NCI-H1436 (cell line): ENCODE results near the gene CRISP1.
"Not testable (repeated sequence)": the region's sequence is repeated elsewhere in the genome, so short reads cannot be mapped to it uniquely, and the experiment has no call there.

ENCODE experiments used
- DNase-seq: peaks from one replicate; lab custom pipeline; 2025; lab: John Stamatoyannopoulos, UW

The CRISP1 gene

GRCh38 chr6:49866485-49866943 lies at the start of gene CRISP1:
Gene CRISP1, minus strand, starts transcription at chr6:49866535. Its CDS starts 9,135 bp downstream, at chr6:49857400.
- no peak for DNase-seq

GRCh38 chr6:49915035-49915434 lies 48.7 kb upstream of the CRISP1 start:
- DNase-seq = no peak

- DNase-seq = peak; percentile 88
These were observed 47.5 kb upstream of the CRISP1 start for GRCh38 chr6:49913636-49914375.

DNA sequence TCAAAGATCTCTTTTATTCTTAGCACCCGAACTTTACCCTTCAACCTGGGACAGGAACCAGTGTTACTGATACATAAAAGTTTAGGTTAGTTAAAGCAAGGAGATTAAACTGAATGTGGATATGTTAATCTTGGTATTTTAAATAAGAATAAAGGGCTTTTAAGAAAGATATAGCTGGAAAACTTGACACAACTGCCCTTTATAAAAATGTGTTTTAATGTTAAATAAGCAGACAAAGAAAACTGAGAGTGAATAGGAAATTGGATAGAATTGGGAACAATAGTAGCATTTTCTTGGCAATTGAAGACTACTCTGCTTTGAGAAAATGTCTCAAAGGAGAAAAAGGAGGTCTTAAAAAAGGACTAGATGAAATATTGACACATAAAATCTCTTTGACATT lies 45.9 kb upstream of the CRISP1 start:
- DNase-seq = no peak

DNA sequence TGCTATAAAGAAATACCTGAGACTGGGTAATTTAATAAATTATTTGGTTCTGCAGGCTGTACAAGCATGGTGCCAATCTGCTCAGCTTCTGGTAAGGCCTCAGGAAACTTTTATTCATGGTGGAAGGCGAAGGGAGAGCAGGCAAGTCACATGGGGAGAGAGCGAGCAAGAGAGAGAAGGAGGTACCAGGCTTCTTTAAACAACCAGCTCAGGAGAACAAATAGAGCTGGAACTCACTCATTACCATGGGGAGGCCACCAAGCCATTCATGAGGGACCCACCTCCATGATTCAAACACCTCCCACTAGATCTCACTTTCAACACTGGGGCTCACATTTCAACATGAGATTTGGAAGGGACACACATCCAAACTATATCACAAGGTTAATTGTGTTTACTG lies 44.9 kb upstream of the CRISP1 start:
- DNase-seq = no peak

DNA sequence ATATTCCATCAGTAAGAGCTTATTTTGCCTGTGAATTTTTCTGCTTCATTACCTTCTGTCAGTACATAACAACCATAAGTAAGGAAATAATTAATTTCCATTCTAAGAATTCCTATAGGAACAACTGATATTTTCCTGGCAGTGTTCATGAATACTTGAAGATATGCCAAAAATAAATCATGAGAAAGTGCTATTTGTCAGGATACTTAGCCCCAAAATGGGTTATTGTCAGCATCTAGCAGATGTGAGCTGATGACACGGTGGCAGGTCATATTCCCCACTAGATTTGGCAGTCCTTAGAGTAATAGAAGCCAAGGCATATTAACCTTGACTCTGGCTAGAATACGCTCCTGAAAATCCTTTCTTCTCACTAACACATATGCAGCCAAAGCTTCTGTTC lies 43.2 kb upstream of the CRISP1 start:
- DNase-seq = no peak

DNA sequence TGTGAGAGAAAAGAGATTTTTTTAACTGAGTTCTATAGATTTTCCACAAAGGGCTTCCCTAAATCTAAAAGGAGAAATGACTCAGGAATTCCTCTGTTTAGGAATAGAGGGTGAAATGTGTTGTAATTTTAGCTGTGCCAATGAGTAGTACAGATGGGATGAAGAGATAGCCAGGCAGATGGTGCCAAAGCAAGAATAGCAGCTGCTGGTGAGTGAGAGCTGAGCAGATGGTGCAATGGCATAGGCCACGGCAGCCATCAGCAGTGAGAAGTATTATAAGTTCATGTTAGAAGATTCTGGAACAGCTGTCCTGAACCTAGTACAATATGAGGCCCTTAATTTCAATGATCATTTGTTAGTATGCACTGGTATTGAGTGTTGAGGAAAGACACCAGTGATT lies 40.2 kb upstream of the CRISP1 start:
- no peak for DNase-seq

DNA sequence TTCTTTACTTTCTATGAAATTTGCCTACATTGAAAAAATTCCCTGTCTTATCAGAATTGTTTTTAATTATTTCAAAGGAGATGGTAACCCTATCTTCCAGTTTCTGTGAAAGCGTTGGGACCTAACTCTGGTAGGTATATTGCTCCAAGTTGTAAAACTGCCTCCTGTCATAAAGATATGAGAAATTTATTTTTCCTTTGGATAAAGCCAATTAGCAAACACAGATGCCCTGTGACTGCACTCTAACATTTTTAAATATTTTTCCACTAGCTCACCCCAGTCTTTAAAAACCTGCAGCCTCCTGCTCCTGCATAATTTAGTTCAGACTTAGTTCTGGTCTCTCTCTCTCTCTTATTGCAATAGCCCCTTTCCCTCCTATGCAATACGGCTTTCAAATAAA lies 39.0 kb upstream of the CRISP1 start:
- DNase-seq = no peak

GRCh38 chr6:49902856-49903255 lies 36.5 kb upstream of the CRISP1 start:
- no peak for DNase-seq

- no peak for DNase-seq
These were observed 32.7 kb upstream of the CRISP1 start for GRCh38 chr6:49898904-49899566.

DNA sequence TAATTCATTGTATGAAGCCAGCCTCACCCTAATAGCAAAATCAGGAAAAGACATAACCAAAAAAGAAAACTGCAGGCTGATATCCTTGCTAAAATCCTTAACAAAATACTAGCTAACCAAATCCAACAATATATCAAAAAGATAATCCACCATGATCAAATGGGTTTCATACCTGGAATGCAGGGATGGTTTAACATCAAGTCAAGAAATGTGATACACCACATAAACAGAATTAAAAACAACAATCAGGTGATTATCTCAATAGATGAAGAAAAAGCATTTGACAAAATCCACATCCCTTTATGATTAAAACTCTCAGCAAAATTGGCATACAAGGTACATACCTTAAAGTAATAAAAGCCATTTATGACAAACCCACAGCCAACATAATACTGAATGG lies 29.2 kb upstream of the CRISP1 start:
- DNase-seq = not testable (repeated sequence)

- DNase-seq = no peak
These were observed 25.9 kb upstream of the CRISP1 start for GRCh38 chr6:49892280-49892679.

DNA sequence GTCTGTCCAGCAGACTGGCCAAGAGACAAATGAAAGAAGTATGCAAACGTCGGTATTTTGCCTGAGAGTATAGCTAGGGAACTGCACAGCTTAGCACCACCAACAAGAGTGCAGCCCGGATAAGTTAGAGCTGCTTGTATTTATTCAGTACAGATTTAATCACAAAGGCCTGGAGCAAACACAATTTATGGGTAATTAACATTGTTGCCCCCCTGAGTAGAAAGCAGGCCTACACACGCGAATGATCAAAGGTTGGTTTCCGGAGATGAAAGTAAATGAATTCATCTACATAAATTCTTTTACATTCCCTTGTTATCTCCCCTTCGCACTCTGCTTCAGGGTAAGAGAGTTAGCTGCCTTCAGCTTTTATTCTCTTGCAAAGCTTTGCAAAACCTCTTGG lies 24.7 kb upstream of the CRISP1 start:
- no peak for DNase-seq

GRCh38 chr6:49888742-49889431 lies 22.6 kb upstream of the CRISP1 start:
- no peak for DNase-seq

DNA sequence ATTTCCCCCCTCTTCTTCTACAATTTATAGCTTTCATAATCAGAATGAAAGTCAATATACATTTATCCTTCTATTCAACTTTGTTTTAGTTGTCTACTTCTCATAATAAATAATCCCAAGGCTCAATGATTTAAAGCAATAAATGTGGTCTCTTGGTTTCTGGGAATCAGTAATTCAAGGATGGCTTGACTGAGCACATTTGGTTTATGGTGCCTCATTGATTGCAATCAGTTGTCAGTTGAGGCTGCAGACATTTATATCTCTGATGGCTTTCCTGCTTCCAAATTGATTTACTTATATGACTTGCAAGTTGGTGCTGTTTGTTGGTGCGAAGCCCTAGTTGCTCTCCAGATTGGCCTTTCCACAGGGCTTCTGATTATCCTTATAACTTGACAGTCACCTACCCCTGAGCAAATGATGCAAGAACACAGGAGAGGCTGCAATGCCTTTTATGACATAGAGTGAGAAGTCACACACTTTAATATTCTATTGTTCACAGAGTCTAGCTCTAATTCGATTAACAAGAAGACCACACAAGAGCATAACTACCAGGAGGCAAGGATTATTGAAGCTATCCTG lies 2.7 kb upstream of the CRISP1 start:
- DNase-seq = no peak

DNA sequence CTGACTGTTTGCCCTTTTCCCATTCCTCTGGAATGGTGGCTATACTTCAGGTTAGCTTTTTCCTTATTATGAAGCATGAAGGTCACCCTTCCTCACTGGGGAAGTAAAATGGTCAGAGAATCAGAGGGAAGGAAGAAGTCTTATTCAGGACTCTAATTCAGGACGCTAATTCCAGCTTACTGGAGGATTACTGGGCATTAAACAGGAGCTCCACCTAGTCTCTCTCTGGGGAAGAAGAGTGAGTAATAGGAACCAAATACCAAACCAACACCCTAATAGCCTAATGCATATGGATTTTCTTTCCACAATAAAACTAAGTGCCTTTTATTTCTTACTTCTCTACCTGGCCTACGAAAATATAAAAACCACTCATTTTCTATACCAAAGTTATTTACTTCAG lies 10.1 kb downstream of the CRISP1 start:
- no peak for DNase-seq

- DNase-seq = no peak
These were observed 11.1 kb downstream of the CRISP1 start for GRCh38 chr6:49855221-49855620.

DNA sequence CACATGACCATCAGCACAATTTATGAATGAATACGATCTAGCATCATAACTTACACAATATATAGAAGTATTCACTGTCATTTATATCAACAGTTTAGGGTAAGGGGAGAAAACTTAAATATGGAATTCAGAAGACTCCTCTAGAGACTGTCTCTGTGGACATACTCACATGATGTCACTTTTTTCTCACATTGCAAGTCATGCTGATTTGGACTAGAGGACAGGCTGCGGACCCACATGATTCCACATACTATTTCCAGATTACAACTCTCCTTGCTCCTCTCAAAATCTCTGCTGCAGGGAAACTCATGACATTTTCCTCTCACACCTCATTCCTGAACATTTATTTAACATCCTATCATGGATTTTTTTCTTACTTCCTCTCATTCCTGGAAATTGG lies 13.4 kb downstream of the CRISP1 start:
- no peak for DNase-seq

GRCh38 chr6:49849213-49849907 lies 17.0 kb downstream of the CRISP1 start:
- peak; percentile 72 for DNase-seq

GRCh38 chr6:49847673-49848072 lies 18.7 kb downstream of the CRISP1 start:
- DNase-seq = no peak

DNA sequence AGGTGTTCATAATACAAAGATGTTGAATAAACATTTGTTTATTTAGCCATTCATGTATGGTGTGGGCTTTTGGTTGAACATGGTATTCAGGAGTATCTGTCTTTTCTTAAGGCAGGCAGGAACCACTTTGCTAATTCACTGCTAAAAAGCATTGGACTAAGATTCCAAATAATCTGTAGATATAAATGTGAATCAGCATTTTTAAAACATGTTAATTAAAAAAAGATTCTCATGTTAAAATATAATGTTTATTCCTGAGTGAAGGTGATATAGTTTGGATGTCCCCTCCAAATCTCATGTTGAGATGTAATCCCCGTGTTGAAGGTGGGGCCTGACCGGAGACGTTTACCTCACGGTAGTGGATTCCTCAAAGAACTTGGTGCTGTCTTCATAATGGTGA lies 19.3 kb downstream of the CRISP1 start:
- no peak for DNase-seq

GRCh38 chr6:49841424-49841823 lies 24.9 kb downstream of the CRISP1 start:
- DNase-seq = no peak
